ENCODE data around the gene TEX2. TPM values are rescaled to one million over a fixed set of nuclear protein-coding genes. Genes with fewer than 3 reads are reported as not detected.
"Not testable (repeated sequence)": the region's sequence is repeated elsewhere in the genome, so short reads cannot be mapped to it uniquely, and the experiment has no call there.

Gene TEX2
- total RNA-seq, 2 donors from 2014 or later, result 42.6 to 44.4 TPM

DNA sequence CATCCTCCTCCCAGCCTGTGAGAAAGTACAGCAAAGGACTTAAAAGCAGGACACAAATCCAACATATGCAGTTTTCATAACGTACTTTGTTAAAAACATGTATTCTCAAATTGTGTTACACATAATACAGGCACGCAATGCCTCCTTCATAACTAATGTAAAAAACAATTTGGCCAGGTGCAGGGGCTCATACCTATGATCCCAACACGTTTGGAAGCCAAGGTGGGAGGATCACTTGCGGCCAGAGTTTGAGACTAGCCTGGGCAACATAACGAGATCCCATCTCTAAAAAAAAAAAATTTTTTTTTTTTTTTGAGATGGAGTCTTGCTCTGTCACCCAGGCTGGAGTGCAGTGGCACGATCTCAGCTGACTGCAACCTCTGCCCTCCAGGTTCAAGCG is 20.4 kb downstream of the TEX2 start:
- no peak for DNase-seq (ENCODE audit: low spot score)
- H3K9me3 ChIP-seq, result no peaks in the 10 kb centered on the region
- TF ChIP-seq, protein P1, sequence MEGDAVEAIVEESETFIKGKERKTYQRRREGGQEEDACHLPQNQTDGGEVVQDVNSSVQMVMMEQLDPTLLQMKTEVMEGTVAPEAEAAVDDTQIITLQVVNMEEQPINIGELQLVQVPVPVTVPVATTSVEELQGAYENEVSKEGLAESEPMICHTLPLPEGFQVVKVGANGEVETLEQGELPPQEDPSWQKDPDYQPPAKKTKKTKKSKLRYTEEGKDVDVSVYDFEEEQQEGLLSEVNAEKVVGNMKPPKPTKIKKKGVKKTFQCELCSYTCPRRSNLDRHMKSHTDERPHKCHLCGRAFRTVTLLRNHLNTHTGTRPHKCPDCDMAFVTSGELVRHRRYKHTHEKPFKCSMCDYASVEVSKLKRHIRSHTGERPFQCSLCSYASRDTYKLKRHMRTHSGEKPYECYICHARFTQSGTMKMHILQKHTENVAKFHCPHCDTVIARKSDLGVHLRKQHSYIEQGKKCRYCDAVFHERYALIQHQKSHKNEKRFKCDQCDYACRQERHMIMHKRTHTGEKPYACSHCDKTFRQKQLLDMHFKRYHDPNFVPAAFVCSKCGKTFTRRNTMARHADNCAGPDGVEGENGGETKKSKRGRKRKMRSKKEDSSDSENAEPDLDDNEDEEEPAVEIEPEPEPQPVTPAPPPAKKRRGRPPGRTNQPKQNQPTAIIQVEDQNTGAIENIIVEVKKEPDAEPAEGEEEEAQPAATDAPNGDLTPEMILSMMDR (IDR thresholded peaks at IDR 0.05), result no peak
- peaks cover 0 to 35% of the 10 kb centered on the region in 2 donors for H3K4me1 ChIP-seq
- no peak overlapping the region for H3K4me3 ChIP-seq
- no peak overlapping the region for H3K27ac ChIP-seq
- no peaks in the 10 kb centered on the region for H3K27me3 ChIP-seq
- no peaks in the 10 kb centered on the region for H3K36me3 ChIP-seq

GRCh38 chr17:64240741-64241347 is 22.2 kb downstream of the TEX2 start:
- no peak overlapping the region for H3K4me3 ChIP-seq
- TF ChIP-seq, protein P1 (IDR thresholded peaks at IDR 0.05), result no peak
- H3K27ac ChIP-seq, result peak overlapping the region; percentile 59 to 69
- H3K4me1 ChIP-seq, result peaks cover 0 to 35% of the 10 kb centered on the region in 2 donors
- peak; percentile 78 for DNase-seq (ENCODE audit: low spot score)
- H3K9me3 ChIP-seq, result no peaks in the 10 kb centered on the region
- H3K27me3 ChIP-seq, result no peaks in the 10 kb centered on the region
- no peaks in the 10 kb centered on the region for H3K36me3 ChIP-seq

- H3K36me3 ChIP-seq, result no peaks in the 10 kb centered on the region
- no peaks in the 10 kb centered on the region for H3K9me3 ChIP-seq
- TF ChIP-seq, protein P1 (IDR thresholded peaks at IDR 0.05), result no peak
- peaks cover 0 to 35% of the 10 kb centered on the region in 2 donors for H3K4me1 ChIP-seq
- no peak for DNase-seq (ENCODE audit: low spot score)
- no peaks in the 10 kb centered on the region for H3K27me3 ChIP-seq
- H3K27ac ChIP-seq, result peak overlapping the region; percentile 59 to 69
- H3K4me3 ChIP-seq, result no peak overlapping the region
Observed at GRCh38 chr17:64240261-64240740, 22.8 kb downstream of the TEX2 start.

- H3K4me3 ChIP-seq; DNase-seq (ENCODE audit: low spot score); H3K9me3 ChIP-seq; H3K36me3 ChIP-seq; H3K27me3 ChIP-seq: not testable (repeated sequence)
- H3K27ac ChIP-seq, result peak overlapping the region in 1 of 2 donors; percentile 6
- H3K4me1 ChIP-seq, result peaks cover 0 to 25% of the 10 kb centered on the region in 2 donors
Observed at GRCh38 chr17:64238449-64238848, 24.6 kb downstream of the TEX2 start.

GRCh38 chr17:64236827-64237403 is 26.1 kb downstream of the TEX2 start:
- Histone ChIP-seq H3K4me3 (no peak overlapping the region), H3K9me3 (no peaks in the 10 kb centered on the region), H3K36me3 (no peaks in the 10 kb centered on the region), H3K27ac (no peak overlapping the region), H3K27me3 (no peaks in the 10 kb centered on the region), H3K4me1 (peaks cover 0 to 37% of the 10 kb centered on the region in 2 donors)
- TF ChIP-seq, protein P1 (IDR thresholded peaks at IDR 0.05), result peak in 1 of 2 donors; percentile 35
- DNase-seq (ENCODE audit: low spot score), result no peak

- Histone ChIP-seq H3K4me1 (peaks cover 4 to 37% of the 10 kb centered on the region in 2 donors), H3K27ac (no peak overlapping the region), H3K9me3 (no peaks in the 10 kb centered on the region), H3K27me3 (no peaks in the 10 kb centered on the region), H3K4me3 (no peak overlapping the region), H3K36me3 (no peaks in the 10 kb centered on the region)
- TF ChIP-seq, protein P1 (IDR thresholded peaks at IDR 0.05), result no peak
- DNase-seq (ENCODE audit: low spot score), result no peak
Observed at GRCh38 chr17:64234961-64235360, 28.1 kb downstream of the TEX2 start.
